Smooth muscle cell (in vitro differentiated cells): ENCODE data around the gene RRAGD. TPM values are rescaled to one million over a fixed set of nuclear protein-coding genes. Genes with fewer than 3 reads are reported as not detected.

ENCODE experiments used
- DNase-seq: peaks from one replicate; lab custom pipeline; 2025; ENCODE audit not compliant: unreplicated experiment; lab: John Stamatoyannopoulos, UW
- H2AFZ ChIP-seq: fragments of 200-600 bp; sonication (generic); 2 replicates; pipeline ENCODE4 v1.6.0; 2016; ENCODE audit warnings: antibody characterized with exemption, low read depth, mild to moderate bottlenecking
- H3F3A ChIP-seq: fragments of 200-600 bp; sonication (generic); 2 replicates; pipeline ENCODE4 v1.6.0; 2017; ENCODE audit warnings: antibody characterized with exemption, low read depth
- H3K27ac ChIP-seq: fragments of 200-600 bp; sonication (generic); 2 replicates; pipeline ENCODE4 v1.5.1; 2016; ENCODE audit warnings: low read depth, mild to moderate bottlenecking
- H3K27me3 ChIP-seq: fragments of 200-600 bp; sonication (generic); 2 replicates; pipeline ENCODE4 v1.6.1; 2016; ENCODE audit warnings: low read depth, mild to moderate bottlenecking
- H3K36me3 ChIP-seq: fragments of 200-600 bp; sonication (generic); 2 replicates; pipeline ENCODE4 v1.5.1; 2016; ENCODE audit warnings: low read depth
- H3K4me1 ChIP-seq: fragments of 200-600 bp; sonication (generic); 2 replicates; pipeline ENCODE4 v1.5.1; 2016; ENCODE audit warnings: low read depth
- H3K4me2 ChIP-seq: fragments of 200-600 bp; sonication (generic); 2 replicates; pipeline ENCODE4 v1.6.0; 2016; ENCODE audit warnings: mild to moderate bottlenecking
- H3K4me3 ChIP-seq: fragments of 200-600 bp; sonication (generic); 2 replicates; pipeline ENCODE4 v1.5.1; 2016; ENCODE audit warnings: mild to moderate bottlenecking
- H3K79me2 ChIP-seq: fragments of 200-600 bp; sonication (generic); 2 replicates; pipeline ENCODE4 v1.6.0; 2016; ENCODE audit warnings: low read depth, mild to moderate bottlenecking
- H3K9ac ChIP-seq: fragments of 200-600 bp; sonication (generic); 2 replicates; pipeline ENCODE4 v1.6.0; 2016; ENCODE audit warnings: low read depth
- H3K9me3 ChIP-seq: fragments of 200-600 bp; sonication (generic); replicated peaks from 2 replicates; pipeline ENCODE4 v1.5.1; 2016; ENCODE audit warnings: low read depth
- H4K20me1 ChIP-seq: fragments of 200-600 bp; sonication (generic); 2 replicates; pipeline ENCODE4 v1.6.0; 2016; ENCODE audit warnings: low read depth
- CTCF ChIP-seq: fragments of 200-600 bp; sonication (generic); IDR thresholded peaks from 2 replicates; pipeline ENCODE4 v1.5.1; 2017; ENCODE audit warnings: borderline replicate concordance, mild to moderate bottlenecking, antibody characterized with exemption; ENCODE audit not compliant: insufficient read depth, poor library complexity, severe bottlenecking
- WGBS: methylation state at CpG from one replicate; pipeline ENCODE4 v1.1.7; 2016; ENCODE audit warnings: low lambda C conversion rate; 5-methylcytosine and 5-hydroxymethylcytosine counted together
- polyA plus RNA-seq: library from polyadenylated mRNA; unstranded; fragments of >200 nt; fragmentation: Nextera tagmentation; extraction: Ambion mirVana; gene quantifications from 2 replicates; pipeline ENCODE4 v1.2.1, GENCODE V29; 2016
- total RNA-seq: library from RNA; depleted of rRNA; stranded (reverse); fragments of >200 nt; gene quantifications from 2 replicates; pipeline ENCODE4 v1.2.3, GENCODE V29; 2014

RRAGD gene
- total and polyA plus RNA-seq, 2 experiments from 2014 or later = 1.9 to 3.5 TPM

- Histone ChIP-seq H4K20me1 (peaks cover 89% of the 10 kb centered on the region), H3K36me3 (peaks cover 21% of the 10 kb centered on the region), H3K4me1 (no peaks in the 10 kb centered on the region), H3K4me3 (no peak overlapping the region), H3K27me3 (no peaks in the 10 kb centered on the region), H2AFZ (no peak overlapping the region), H3F3A (no peaks in the 10 kb centered on the region), H3K4me2 (no peak overlapping the region), H3K79me2 (peaks cover 28% of the 10 kb centered on the region), H3K27ac (no peak overlapping the region), H3K9me3 (no peaks in the 10 kb centered on the region), H3K9ac (no peak overlapping the region)
- no peak for DNase-seq
- WGBS = 98% methylated on average over 3 of the region's 3 CpGs
- TF ChIP-seq CTCF = no peak
These were observed 76.9 kb downstream of the RRAGD start for GRCh38 chr6:89335164-89335563.

GRCh38 chr6:89330910-89331309 is 81.2 kb downstream of the RRAGD start:
- Histone ChIP-seq H3K27ac (no peak overlapping the region), H3K36me3 (peaks cover 27% of the 10 kb centered on the region), H3K79me2 (peaks cover 22% of the 10 kb centered on the region), H3K9ac (no peak overlapping the region), H3F3A (no peaks in the 10 kb centered on the region), H4K20me1 (peaks cover 84% of the 10 kb centered on the region), H3K9me3 (no peaks in the 10 kb centered on the region), H3K27me3 (no peaks in the 10 kb centered on the region), H3K4me2 (no peak overlapping the region), H2AFZ (no peak overlapping the region), H3K4me1 (no peaks in the 10 kb centered on the region), H3K4me3 (no peak overlapping the region)
- no peak for TF ChIP-seq CTCF
- no peak for DNase-seq
- WGBS = 100% methylated on average over 1 of the region's 1 CpG

- no peaks in the 10 kb centered on the region for H3K4me1 ChIP-seq
- no peaks in the 10 kb centered on the region for H3K9me3 ChIP-seq
- no peak overlapping the region for H3K4me3 ChIP-seq
- TF ChIP-seq CTCF = no peak
- WGBS = 98% methylated on average over 1 of the region's 1 CpG
- no peak overlapping the region for H3K9ac ChIP-seq
- DNase-seq = no peak
- peaks cover 27% of the 10 kb centered on the region for H3K36me3 ChIP-seq
- H3K79me2 ChIP-seq = peaks cover 12% of the 10 kb centered on the region
- no peak overlapping the region for H2AFZ ChIP-seq
- no peak overlapping the region for H3K27ac ChIP-seq
- no peaks in the 10 kb centered on the region for H3K27me3 ChIP-seq
- H3K4me2 ChIP-seq = no peak overlapping the region
- peaks cover 70% of the 10 kb centered on the region for H4K20me1 ChIP-seq
- H3F3A ChIP-seq = peaks cover 2% of the 10 kb centered on the region
These were observed 83.1 kb downstream of the RRAGD start for GRCh38 chr6:89328976-89329375.

GRCh38 chr6:89324304-89324703 is 87.8 kb downstream of the RRAGD start:
- Histone ChIP-seq H3F3A (peaks cover 5% of the 10 kb centered on the region), H3K4me2 (no peak overlapping the region), H3K9ac (no peak overlapping the region), H3K36me3 (peaks cover 18% of the 10 kb centered on the region), H3K4me3 (no peak overlapping the region), H3K9me3 (no peaks in the 10 kb centered on the region), H2AFZ (no peak overlapping the region), H3K4me1 (no peaks in the 10 kb centered on the region), H3K27ac (peak overlapping the region; percentile 3), H3K27me3 (no peaks in the 10 kb centered on the region), H3K79me2 (peaks cover 3% of the 10 kb centered on the region), H4K20me1 (peaks cover 33% of the 10 kb centered on the region)
- no peak for DNase-seq
- 94% methylated on average over 3 of the region's 3 CpGs for WGBS
- no peak for TF ChIP-seq CTCF
